Peyer's patch (tissue), 4 donors: ENCODE measurements around the gene OR2F1. TPM values are rescaled to one million over a fixed set of nuclear protein-coding genes. Genes with fewer than 3 reads are reported as not detected.
"Not testable (repeated sequence)": the region's sequence is repeated elsewhere in the genome, so short reads cannot be mapped to it uniquely, and the experiment has no call there.

ENCODE experiments used
- DNase-seq, 3 donors: peaks; one replicate each; pipeline ENCODE4 v3.0.0-alpha.2; 2017 to 2019
- H3K27ac ChIP-seq, 4 donors: fragments of 200-600 bp; sonication (generic); one replicate each; pipeline ENCODE4 v1.5.1; 2016 to 2019
- H3K27me3 ChIP-seq, 2 donors: fragments of 200-600 bp; sonication (generic); one replicate each; pipeline ENCODE4 v1.5.1; 2019
- H3K36me3 ChIP-seq, 3 donors: fragments of 200-600 bp; sonication (generic); one replicate each; pipeline ENCODE4 v1.5.1; 2016 to 2019
- H3K4me1 ChIP-seq, 4 donors: fragments of 200-600 bp; sonication (generic); one replicate each; pipeline ENCODE4 v1.5.1; 2016 to 2019
- H3K4me3 ChIP-seq, 4 donors: fragments of 200-600 bp; sonication (generic); 1 replicate in 3 of 4; 2 replicates in 1 of 4; pipeline ENCODE4 v1.5.1; 2016 to 2019; ENCODE audit warnings: mild to moderate bottlenecking in 1 of 4
- H3K9me3 ChIP-seq, 4 donors: fragments of 200-600 bp; sonication (generic); one replicate each; pipeline ENCODE4 v1.5.1; 2016 to 2019; ENCODE audit warnings: mild to moderate bottlenecking in 1 of 4
- CTCF ChIP-seq, 6 experiments: fragments of 450-650 bp in 4 of 6; fragments of 200-600 bp in 2 of 6; sonication (generic) in 1 of 6; IDR thresholded peaks; one replicate each; pipeline ENCODE4 v1.5.1; 2017 to 2019; ENCODE audit warnings: antibody characterized with exemption in 6 of 6, mild to moderate bottlenecking in 3 of 6, moderate library complexity in 1 of 6
- POLR2A ChIP-seq, 2 donors: fragments of 450-650 bp; IDR thresholded peaks; one replicate each; pipeline ENCODE4 v1.5.1; 2017; ENCODE audit warnings: antibody characterized with exemption in 2 of 2, mild to moderate bottlenecking in 2 of 2, moderate library complexity in 2 of 2
- total RNA-seq, 4 donors: library from RNA; depleted of rRNA; stranded (reverse); fragments of >200 nt; gene quantifications; one replicate each; pipeline ENCODE4 v1.1.0, GENCODE V29; 2016

The OR2F1 gene
- total RNA-seq, 4 donors from 2014 or later, result not detected

GRCh38 chr7:144009361-144009760 lies 54.7 kb downstream of the OR2F1 start:
- H3K27me3 ChIP-seq, result no peaks in the 10 kb centered on the region
- H3K27ac ChIP-seq, result no peak overlapping the region
- no peaks in the 10 kb centered on the region for H3K36me3 ChIP-seq
- H3K9me3 ChIP-seq, result peaks cover 0 to 8% (median 2%) of the 10 kb centered on the region in 4 donors
- no peak for DNase-seq
- H3K4me1 ChIP-seq, result no peaks in the 10 kb centered on the region
- no peak for TF ChIP-seq POLR2A (IDR thresholded peaks at IDR 0.05)
- no peak for TF ChIP-seq CTCF (IDR thresholded peaks at IDR 0.05)
- no peak overlapping the region for H3K4me3 ChIP-seq

- not testable (repeated sequence) for H3K27ac ChIP-seq, H3K4me1 ChIP-seq, H3K36me3 ChIP-seq, DNase-seq, H3K4me3 ChIP-seq, H3K27me3 ChIP-seq, H3K9me3 ChIP-seq
These were observed 55.4 kb downstream of the OR2F1 start for GRCh38 chr7:144010061-144010460.

GRCh38 chr7:144010821-144011220 lies 56.2 kb downstream of the OR2F1 start:
- not testable (repeated sequence) for H3K36me3 ChIP-seq

GRCh38 chr7:144011458-144012230 lies 57.0 kb downstream of the OR2F1 start:
- Histone ChIP-seq H3K4me1 (no peaks in the 10 kb centered on the region), H3K27ac (no peak overlapping the region), H3K36me3 (no peaks in the 10 kb centered on the region), H3K9me3 (peaks cover 0 to 8% (median 2%) of the 10 kb centered on the region in 4 donors), H3K27me3 (no peaks in the 10 kb centered on the region), H3K4me3 (no peak overlapping the region)
- no peak for DNase-seq
- TF ChIP-seq CTCF (IDR thresholded peaks at IDR 0.05) (no peak), POLR2A (IDR thresholded peaks at IDR 0.05) (no peak)

More at GRCh38 chr7:144010821-144011220, 56.2 kb downstream of the OR2F1 start:
- not testable (repeated sequence) for DNase-seq, H3K4me1 ChIP-seq, H3K9me3 ChIP-seq, H3K27ac ChIP-seq, H3K27me3 ChIP-seq, H3K4me3 ChIP-seq

Other genes starting within 250 kb of the OR2F1 start
- 1 to 10 TPM in 3 of 4 donors, not detected in 1; 1.5 to 2.9 (median 1.7) TPM for gene CTAGE6, start 197.1 kb upstream of the OR2F1 start, total RNA-seq
- gene TCAF1, start 52.7 kb upstream of the OR2F1 start, total RNA-seq, result 10 to 100 TPM; 21.8 to 33.8 (median 24.4) TPM
- not detected for gene OR2F2, start 19.6 kb upstream of the OR2F1 start, total RNA-seq
- not detected for gene OR6B1, start 45.5 kb downstream of the OR2F1 start, total RNA-seq
- gene OR2A5, start 94.1 kb downstream of the OR2F1 start, total RNA-seq, result not detected
- not detected for gene OR2A25, start 115.0 kb downstream of the OR2F1 start, total RNA-seq
- gene OR2A12, start 131.4 kb downstream of the OR2F1 start, total RNA-seq, result not detected
- not detected for gene OR2A2, start 154.7 kb downstream of the OR2F1 start, total RNA-seq
- gene OR2A14, start 168.3 kb downstream of the OR2F1 start, total RNA-seq, result not detected
- gene CTAGE4, start 228.6 kb downstream of the OR2F1 start, total RNA-seq, result 10 to 100 TPM; 13.0 to 33.4 (median 20.3) TPM
- gene ARHGEF35, start 241.0 kb downstream of the OR2F1 start, total RNA-seq, result 10 to 100 TPM in 3 of 4 donors, 1 to 10 TPM in 1; 8.3 to 18.9 (median 16.1) TPM